ENCODE measurements around the gene RHOU. TPM values are rescaled to one million over a fixed set of nuclear protein-coding genes. Genes with fewer than 3 reads are reported as not detected.

Gene RHOU
- total and polyA plus RNA-seq, 2 donors (not counting 3 experiments of a cell fraction or from before 2014, with no cell fraction given): 0.04 to 0.40 TPM

GRCh38 chr1:228748029-228748428 is 12.8 kb downstream of the RHOU start:
- Histone ChIP-seq H3K4me1 (ENCODE audit: control insufficient read depth, extremely low read depth, insufficient read depth, low read length) (no peaks in the 10 kb centered on the region), H3K79me2 (ENCODE audit: control insufficient read depth, insufficient read depth, low read length) (no peaks in the 10 kb centered on the region), H3K4me2 (ENCODE audit: insufficient read depth, low read length) (no peak overlapping the region), H2AFZ (ENCODE audit: low read depth, low read length) (no peak overlapping the region), H3K9me1 (replicated peaks; ENCODE audit: control insufficient read depth, extremely low read depth, insufficient read depth, low read length) (no peaks in the 10 kb centered on the region), H3K9me3 (replicated peaks; ENCODE audit: control insufficient read depth, insufficient read depth, low read length) (no peaks in the 10 kb centered on the region), H4K20me1 (replicated peaks; ENCODE audit: control insufficient read depth, extremely low read depth, insufficient read depth, low read length) (no peaks in the 10 kb centered on the region), H3K9ac (replicated peaks; ENCODE audit: extremely low read depth, insufficient read depth, low read length) (no peak overlapping the region), H3K27ac (ENCODE audit: insufficient read depth, low read depth, low read length) (no peak overlapping the region), H3K36me3 (ENCODE audit: control insufficient read depth in 2 of 2, extremely low read depth in 1 of 2, insufficient read depth in 2 of 2, low read length in 2 of 2) (no peaks in the 10 kb centered on the region), H3K27me3 (ENCODE audit: control insufficient read depth in 2 of 2, insufficient read depth in 2 of 2, low read length in 2 of 2) (peaks cover 2 to 3% of the 10 kb centered on the region in 2 experiments), H3K4me3 (replicated peaks in 1 of 3; ENCODE audit: insufficient read depth in 1 of 3, low read depth in 1 of 3, low read length in 3 of 3) (no peak overlapping the region)
- intact Hi-C loops (cut with micrococcal nuclease): no loop called here
- CTCF ChIA-PET: no interaction called here
- dilution Hi-C loops (cut with MboI; ENCODE audit: extremely low pct_ligation_motif_present, low sequenced_read_pairs): no loop called here
- POLR2A ChIA-PET: no interaction called here
- no peak for DNase-seq (ENCODE audit: low read depth, low spot score)
- FAIRE-seq: no peak
- no TSS peak for BruUV-seq (replicated peaks)
- TF ChIP-seq MYC (IDR thresholded peaks at IDR 0.05; ENCODE audit: low read depth, low read length): no peak
- no peak for TF ChIP-seq GATA2 (IDR thresholded peaks at IDR 0.05; ENCODE audit: insufficient read depth, insufficient read length, low read depth, low read length)
- TF ChIP-seq POLR2AphosphoS5 (IDR thresholded peaks at IDR 0.05; ENCODE audit: insufficient read depth, low read depth, low read length): no peak
- TF ChIP-seq FOS (IDR thresholded peaks at IDR 0.05; ENCODE audit: borderline replicate concordance, insufficient read depth, low read length): no peak
- TF ChIP-seq CTCF (IDR thresholded peaks at IDR 0.05; ENCODE audit: extremely low read depth in 1 of 2, insufficient read depth in 1 of 2, low read depth in 1 of 2, low read length in 2 of 2): no peak
- TF ChIP-seq EZH2 (IDR thresholded peaks at IDR 0.05; ENCODE audit: borderline replicate concordance, low read depth, low read length, severe bottlenecking): no peak
- TF ChIP-seq POLR2A (IDR thresholded peaks at IDR 0.05; ENCODE audit: low read depth, low read length): no peak
- TF ChIP-seq, protein P1, sequence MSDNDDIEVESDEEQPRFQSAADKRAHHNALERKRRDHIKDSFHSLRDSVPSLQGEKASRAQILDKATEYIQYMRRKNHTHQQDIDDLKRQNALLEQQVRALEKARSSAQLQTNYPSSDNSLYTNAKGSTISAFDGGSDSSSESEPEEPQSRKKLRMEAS (IDR thresholded peaks at IDR 0.05; ENCODE audit: insufficient read depth, insufficient read length): no peak
- TF ChIP-seq JUN (IDR thresholded peaks at IDR 0.05; ENCODE audit: borderline replicate concordance, insufficient read depth, insufficient read length, low read depth): no peak

Measured in endothelial cell of umbilical vein (primary cell).